Stimulated activated CD4-positive, alpha-beta T cell treated with anti-CD3 and anti-CD28 coated beads, TNF-alpha, amount 100 ng/mL, for 48 hours (primary cell): ENCODE data around the gene APPL2.

Experiments used
- DNase-seq, 3 donors: peaks; one replicate each; pipeline ENCODE4 v3.0.0-alpha.2; 2020; ENCODE audit warnings: low read depth in 3 of 3

APPL2 gene

GRCh38 chr12:105223352-105223845, 12.6 kb downstream of the APPL2 start:
- no peak for DNase-seq

DNA sequence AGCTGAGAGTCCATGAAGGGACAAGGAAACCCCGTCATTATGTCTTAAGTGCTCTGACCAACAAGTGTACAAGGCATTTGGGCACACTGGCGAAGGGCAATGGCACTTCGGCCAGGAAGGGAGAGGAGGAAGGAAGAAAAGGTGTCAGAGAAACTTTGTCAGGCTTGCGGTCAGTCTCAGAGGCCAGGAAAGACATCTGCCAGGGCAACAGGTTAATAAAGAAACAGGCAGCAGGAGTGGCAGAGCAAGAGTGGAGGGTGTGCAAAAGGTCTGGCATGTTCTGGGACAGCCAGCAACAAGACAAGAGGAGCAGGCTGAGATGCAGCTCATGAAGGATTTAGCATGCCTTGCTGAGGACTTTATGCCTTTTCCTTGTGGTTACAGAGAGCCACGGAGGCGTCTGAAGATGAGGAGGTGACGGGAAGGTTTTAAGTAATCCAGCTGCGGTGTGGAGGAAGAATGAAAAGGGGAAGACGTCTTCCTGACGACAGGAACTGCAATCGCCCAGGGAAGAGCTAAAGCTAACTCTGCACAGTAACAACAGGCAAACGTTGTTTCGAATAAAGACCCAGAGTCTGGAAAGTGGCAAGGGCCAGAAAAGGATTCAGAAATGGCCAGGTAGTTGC, 13.1 kb downstream of the APPL2 start:
- DNase-seq = no peak

DNA sequence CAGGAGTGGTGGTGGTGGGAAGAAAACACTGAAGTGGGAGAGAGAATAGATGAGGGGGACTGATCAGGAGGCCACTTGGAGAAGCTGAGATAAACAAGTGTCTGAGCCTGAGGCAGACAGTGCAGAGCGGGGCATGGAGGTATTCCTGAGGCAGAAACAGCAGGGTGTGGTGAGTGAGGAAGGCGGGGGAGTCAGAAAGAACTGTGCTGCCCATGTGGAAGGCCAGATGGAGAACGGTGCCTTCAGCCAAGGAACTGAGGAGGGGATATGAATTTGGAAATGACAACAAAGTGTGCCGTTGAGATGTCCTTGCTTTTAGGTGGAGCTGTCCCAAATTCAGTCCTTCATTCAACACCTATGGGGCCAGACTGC, 13.7 kb downstream of the APPL2 start:
- DNase-seq = no peak

DNA sequence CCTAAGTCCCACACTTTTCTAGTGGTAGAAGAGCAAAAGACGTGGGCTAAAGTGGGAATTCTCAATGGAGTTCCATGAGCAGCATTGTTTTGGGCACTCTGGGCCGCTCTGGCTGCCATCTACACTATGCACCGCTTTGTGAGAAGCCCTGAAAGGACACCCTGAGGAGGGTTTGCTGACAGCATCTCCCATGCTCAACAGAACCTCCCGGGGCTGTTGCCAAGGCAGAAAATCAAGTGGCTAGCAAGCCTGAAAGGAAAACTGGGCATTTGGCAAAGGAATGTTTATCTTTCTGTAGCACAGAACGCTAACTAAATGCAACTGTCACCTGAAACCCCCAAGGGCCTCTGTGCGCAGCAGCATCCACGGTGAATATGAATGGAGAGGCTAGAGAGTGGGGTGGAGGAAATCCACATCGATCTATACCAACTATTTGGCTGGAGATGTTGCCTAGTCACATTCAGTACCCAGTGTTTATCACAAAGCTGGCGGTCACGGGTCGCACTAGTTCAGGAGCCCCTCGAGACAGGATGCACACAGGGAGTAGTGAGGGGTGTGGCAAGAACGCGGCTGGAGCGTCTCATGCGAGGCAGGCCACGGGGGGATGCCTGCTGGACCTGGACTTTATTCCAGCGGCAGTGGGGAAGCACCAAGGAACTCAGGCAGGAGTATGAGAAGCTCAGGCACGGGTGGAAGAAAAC, 14.2 kb downstream of the APPL2 start:
- no peak for DNase-seq

GRCh38 chr12:105220929-105221290, 15.1 kb downstream of the APPL2 start:
- no peak for DNase-seq

DNA sequence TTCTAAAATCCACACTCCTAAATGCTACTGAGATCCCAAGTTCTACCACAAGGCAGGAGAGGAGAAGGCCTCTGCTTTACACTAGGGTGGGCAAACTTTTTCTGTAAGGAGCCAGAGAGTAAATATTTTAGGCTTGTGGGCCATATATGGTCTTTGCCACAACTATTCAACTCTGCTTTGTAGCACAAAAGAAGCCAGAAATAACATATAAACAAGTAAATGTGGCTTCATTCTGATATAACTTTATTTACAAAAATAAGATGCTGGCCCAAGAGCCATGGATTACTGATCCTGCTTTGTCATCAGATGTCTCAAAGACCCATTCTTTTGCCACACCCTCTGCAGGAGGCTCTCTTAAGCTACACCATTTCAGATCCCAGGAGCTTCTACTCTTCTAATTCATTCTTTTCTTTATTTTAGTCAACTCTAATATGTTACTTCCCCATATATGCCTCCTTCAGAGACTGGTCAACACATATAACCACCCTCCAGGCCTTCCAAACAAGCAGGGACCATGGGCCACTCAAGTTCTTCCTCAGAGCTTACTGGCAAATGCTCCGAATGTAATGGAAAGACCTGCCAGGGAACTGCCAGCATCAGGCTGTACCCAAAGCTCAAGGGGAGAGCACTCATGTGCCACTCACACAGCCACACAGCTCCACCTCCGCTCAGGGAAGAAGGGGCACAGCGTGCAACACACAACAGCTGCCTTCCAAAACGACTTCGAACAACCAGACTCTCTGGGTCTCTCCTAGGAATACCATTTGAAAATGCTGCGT, 15.6 kb downstream of the APPL2 start:
- no peak for DNase-seq

DNA sequence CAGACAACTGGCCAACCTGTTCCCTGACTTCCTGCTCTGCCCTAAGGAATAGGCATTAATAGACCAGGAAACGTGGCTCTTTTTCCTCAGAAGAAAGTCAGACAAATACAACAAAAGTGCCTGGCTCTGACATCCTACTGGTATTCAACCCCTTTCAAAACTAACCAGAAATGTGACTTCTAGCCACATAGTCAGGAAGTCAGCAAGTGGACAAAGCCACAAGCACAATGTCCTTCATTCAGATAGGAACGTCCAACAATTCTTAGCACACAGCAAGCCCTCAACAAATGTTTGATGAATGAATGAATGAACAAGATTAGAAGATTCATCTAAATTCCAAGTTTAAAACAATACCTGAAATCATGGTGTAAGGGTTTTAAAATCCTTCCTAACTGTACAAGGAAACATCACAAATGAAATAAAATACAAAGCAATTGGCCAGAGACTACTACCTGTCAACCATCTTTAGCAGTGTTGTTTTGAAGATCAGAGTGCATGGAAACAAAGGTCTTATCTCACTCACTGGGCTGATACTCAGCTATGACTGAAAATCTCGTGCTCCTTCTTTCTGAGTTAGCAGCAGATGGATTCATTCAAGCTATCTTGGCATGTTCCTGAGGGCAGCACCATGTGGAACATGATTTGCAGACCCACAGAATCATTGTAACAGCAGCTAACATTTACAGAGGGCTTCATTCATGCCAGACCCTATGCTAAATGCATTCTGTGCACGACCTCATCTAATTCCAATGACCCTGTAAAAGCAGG, 16.5 kb downstream of the APPL2 start:
- DNase-seq = no peak

GRCh38 chr12:105218434-105218833, 17.5 kb downstream of the APPL2 start:
- DNase-seq = no peak

- no peak for DNase-seq
Observed at GRCh38 chr12:105214670-105215375, 21.2 kb downstream of the APPL2 start.

DNA sequence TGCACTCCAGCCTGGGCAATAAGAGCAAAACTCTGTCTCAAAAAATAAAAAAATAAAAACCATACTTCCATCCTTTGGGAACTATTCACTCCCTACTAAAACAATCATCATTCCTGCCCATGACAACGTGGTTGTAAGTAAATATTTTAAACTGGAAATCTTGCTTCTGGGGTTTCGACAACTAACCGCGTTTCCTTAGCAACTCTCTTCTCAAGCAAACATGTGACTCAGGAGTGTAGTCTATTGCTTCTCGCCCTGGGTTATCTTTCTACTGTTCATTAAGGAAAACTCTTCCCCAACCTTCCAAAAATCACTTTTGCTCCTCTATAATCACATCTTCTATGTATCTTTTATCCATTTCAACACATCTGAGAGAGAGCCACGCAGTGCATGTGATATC, 21.8 kb downstream of the APPL2 start:
- DNase-seq = no peak

GRCh38 chr12:105212438-105212837, 23.5 kb downstream of the APPL2 start:
- no peak for DNase-seq

DNA sequence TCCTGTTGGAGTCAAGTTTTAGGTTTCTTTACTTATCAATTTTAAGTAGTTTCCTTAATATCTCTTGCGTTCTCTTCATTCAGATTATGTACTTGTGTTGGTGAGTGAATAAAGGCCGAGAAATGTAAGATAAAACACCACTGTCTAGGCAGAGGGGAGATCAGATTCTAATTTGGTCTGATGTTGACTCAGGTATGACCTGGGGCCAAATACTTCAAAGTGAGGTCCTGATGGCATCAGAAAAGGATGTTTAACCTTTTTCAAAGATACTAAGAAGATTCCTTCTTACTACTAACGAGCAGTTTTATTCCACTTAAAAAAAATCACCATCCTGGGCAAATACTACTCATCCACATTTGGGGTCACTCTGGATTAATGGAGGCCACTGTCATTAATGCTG, 26.9 kb downstream of the APPL2 start:
- no peak for DNase-seq

DNA sequence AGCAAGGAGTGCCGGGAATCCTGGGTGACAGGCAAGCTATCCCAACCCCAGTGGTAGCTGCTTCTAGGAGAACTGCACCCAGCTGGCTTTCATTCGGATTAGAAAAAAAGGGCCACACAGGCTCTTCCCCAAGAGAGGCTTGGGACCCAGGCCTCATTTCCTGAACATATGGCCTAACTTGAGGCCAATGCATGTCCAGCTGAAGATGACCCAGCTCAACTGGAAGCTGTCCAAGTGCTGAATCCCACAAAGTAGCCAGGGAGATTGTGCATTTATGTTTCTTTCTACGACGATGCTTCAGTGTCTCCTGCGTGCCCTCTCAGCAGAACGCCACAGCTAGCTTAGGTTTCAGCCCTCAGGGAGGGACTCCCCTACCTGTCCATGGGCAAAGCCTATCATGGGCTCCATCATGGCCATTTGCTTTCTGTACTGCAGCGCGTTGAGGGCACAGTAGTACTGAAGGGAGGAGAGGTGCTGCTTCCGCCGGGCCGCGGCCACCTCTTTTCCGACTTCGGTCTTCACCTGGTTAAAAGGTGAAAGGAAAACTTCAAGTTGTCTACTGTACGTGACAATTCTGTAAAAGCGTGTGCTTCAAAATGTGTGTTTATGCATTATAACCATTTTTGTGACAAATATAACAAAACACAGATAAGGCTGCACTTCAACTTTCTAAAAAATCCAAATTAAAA, 29.1 kb downstream of the APPL2 start:
- no peak for DNase-seq

DNA sequence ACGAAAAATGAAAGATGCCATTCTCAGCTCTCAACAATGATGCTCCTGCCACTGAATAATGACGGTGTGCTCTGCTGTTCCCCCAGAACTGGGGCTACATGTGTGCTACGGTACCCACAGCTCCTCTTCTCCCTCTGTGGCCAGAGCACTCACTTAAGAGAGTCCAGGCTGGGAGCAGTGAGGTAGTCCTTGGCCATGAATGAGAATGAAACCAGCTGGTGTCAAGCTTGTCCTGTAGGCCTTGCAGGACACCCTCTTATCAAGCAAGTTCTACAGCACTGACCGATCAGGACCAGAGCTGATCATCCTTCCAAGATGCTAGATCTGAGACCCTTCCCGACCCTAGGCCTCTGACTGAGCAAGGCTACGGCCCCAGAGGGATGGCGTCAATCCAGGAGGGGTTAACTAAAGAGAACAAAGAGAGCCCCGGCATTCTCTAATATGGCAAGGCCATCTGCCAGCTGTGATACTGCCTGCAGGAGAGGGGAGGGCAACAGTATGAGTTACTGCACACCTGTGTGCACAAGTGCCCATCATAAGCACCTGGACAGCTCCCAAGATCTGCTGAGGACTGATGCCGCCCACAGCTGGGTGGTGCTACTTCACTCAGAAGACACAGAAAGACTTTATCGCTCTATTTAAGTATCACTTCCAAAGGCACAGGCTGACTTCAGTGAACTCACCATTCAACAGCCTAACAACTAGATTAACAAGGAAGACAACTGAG, 30.5 kb downstream of the APPL2 start:
- DNase-seq = no peak

DNA sequence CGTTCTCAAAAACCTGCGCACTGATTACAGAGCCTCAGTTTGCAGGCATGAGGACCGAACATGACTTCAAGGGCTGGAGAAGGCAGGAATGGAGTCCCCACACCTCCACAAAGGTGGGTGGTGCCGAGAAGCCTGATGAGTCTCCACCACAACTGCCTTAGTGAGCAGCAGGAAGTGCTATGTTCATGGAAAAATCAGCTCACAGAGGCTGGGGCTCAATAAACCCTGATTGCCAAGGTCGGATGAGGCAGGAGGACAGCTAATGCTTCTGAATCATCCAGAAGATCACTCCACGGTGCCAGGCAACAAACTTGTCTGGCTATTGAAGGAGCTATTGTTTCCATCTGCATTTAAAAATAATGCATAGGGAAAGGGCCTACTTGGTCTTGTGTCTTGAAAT, 31.1 kb downstream of the APPL2 start:
- DNase-seq = peak in 2 of 3 donors; percentile 20 to 54

GRCh38 chr12:105204127-105204526, 31.8 kb downstream of the APPL2 start:
- DNase-seq = no peak

GRCh38 chr12:105202202-105202601, 33.8 kb downstream of the APPL2 start:
- DNase-seq = no peak

DNA sequence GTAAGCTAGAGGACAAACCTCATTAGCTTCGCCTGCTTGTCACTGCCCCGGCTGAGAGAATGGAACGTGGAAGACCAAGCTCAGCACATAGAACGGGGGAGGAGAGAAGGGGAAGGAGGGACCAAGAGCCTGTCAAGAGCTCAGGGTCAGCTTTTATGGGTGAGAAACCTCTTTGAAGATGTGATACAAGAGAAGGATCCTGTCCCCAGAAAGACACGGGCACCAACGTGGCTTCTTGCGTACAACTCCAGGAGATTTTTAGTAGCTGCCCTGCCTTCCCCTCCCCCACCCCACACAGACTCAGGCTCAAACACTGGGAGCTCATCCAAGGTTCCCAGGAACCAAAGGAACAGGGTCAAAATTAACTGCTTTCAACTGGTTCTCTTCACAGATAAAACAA, 34.7 kb downstream of the APPL2 start:
- DNase-seq = no peak

DNA sequence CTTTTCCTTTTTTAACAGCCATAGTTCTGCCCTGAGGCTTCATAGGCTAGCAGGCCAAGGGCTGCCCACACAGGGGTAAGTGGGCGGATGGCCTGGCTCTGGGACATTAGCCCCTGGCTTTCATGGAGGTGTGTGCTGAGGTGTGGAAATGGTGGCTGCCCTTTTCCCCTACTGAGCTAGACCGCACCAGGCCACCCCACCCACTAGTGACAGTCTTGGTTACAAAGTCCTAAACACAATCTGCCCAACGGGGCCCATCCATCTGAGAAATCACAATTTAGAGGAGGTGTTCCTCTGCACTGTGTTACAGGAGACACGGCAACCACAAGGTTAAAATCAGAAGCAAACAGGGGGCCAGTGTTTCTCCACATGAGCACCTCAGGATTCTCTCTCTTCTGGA, 35.6 kb downstream of the APPL2 start:
- no peak for DNase-seq

GRCh38 chr12:105198961-105199360, 37.0 kb downstream of the APPL2 start:
- no peak for DNase-seq
